Measurements from ENCODE around the gene MCC. TPM values are rescaled to one million over a fixed set of nuclear protein-coding genes. Genes with fewer than 3 reads are reported as not detected.

MCC gene
- total RNA-seq, 2 experiments from 2014 or later = 0.25 TPM; not detected in 1

- BruUV-seq (replicated peaks) = no TSS peak
- Histone ChIP-seq H4K20me1 (ENCODE audit: insufficient read depth, low read length) (no peaks in the 10 kb centered on the region), H3K4me3 (ENCODE audit: low read depth, low read length, poor library complexity, severe bottlenecking) (no peak overlapping the region), H2AFZ (ENCODE audit: low read length) (no peak overlapping the region), H3K79me2 (ENCODE audit: insufficient read depth, low read depth, low read length) (no peaks in the 10 kb centered on the region), H3K36me3 (ENCODE audit: insufficient read depth, low read length) (no peaks in the 10 kb centered on the region), H3K4me2 (ENCODE audit: low read length) (no peak overlapping the region), H3K4me1 (ENCODE audit: insufficient read depth, low read length, poor library complexity, severe bottlenecking) (no peaks in the 10 kb centered on the region), H3K9me2 (ENCODE audit: insufficient read depth, low read length) (no peaks in the 10 kb centered on the region), H3K9me3 (ENCODE audit: low read length) (no peaks in the 10 kb centered on the region), H3K27ac (ENCODE audit: low read depth, low read length, poor library complexity, severe bottlenecking) (no peak overlapping the region)
- DNase-seq (ENCODE audit: low spot score) = no peak
- intact Hi-C loops (cut with micrococcal nuclease; ENCODE audit: unreplicated experiment) = no loop called here
- TF ChIP-seq CTCF (conservative IDR thresholded peaks at IDR 0.05; ENCODE audit: low read length) (no peak), EZH2phosphoT487 (IDR thresholded peaks at IDR 0.05; ENCODE audit: borderline replicate concordance, low read depth, low read length) (no peak)
- CTCF ChIA-PET (ENCODE audit: unreplicated experiment) = no interaction called here
- POLR2A ChIA-PET = interaction anchor here (0.5 kb wide), 1 partner anchor 13 kb away, joined by 3 read pairs; no protein-coding TSS in a partner anchor
Measured at GRCh38 chr5:113213551-113214425, 274.5 kb downstream of the MCC start.

DNA sequence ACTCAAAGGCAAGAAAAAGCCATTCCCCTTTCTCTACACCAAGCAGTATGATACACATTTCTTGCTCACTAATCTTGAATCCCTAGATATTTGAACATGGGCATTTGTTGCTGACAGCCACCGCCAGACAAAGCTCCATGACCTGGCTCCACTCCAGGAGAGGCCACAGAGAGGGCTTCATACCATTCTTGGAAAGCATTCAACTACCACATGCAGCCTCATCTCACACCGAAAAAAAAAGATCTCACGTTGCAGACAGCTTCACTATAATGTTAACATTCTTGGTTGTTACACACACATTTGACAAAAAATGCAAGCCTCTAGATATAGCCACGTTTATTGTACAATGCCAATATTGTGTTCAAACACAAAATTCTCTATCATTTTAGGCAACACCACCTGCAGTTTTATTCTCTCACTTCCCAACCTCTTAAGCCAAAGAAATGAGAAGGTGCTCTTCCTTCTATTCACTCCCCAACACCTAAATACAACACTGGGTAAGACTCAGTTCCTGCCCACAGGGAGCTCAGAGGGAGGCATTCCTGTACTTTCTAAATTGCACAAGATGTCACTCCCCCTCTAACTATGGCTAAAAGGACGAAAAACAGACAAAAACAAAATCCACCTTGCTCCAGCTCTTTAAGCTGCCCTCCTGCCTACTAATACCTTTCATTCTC lies 275.9 kb downstream of the MCC start:
- Histone ChIP-seq H3K4me2 (ENCODE audit: low read length) (no peak overlapping the region), H2AFZ (ENCODE audit: low read length) (no peak overlapping the region), H3K79me2 (ENCODE audit: insufficient read depth, low read depth, low read length) (no peaks in the 10 kb centered on the region), H3K4me1 (ENCODE audit: insufficient read depth, low read length, poor library complexity, severe bottlenecking) (no peaks in the 10 kb centered on the region), H3K27ac (ENCODE audit: low read depth, low read length, poor library complexity, severe bottlenecking) (no peak overlapping the region), H3K9me3 (ENCODE audit: low read length) (no peaks in the 10 kb centered on the region), H3K9me2 (ENCODE audit: insufficient read depth, low read length) (no peaks in the 10 kb centered on the region), H4K20me1 (ENCODE audit: insufficient read depth, low read length) (no peaks in the 10 kb centered on the region), H3K36me3 (ENCODE audit: insufficient read depth, low read length) (no peaks in the 10 kb centered on the region), H3K4me3 (ENCODE audit: low read depth, low read length, poor library complexity, severe bottlenecking) (no peak overlapping the region)
- DNase-seq (ENCODE audit: low spot score) = no peak
- POLR2A ChIA-PET = no interaction called here
- no TSS peak for BruUV-seq (replicated peaks)
- intact Hi-C loops (cut with micrococcal nuclease; ENCODE audit: unreplicated experiment) = no loop called here
- CTCF ChIA-PET (ENCODE audit: unreplicated experiment) = no interaction called here
- TF ChIP-seq CTCF (conservative IDR thresholded peaks at IDR 0.05; ENCODE audit: low read length) (no peak), EZH2phosphoT487 (IDR thresholded peaks at IDR 0.05; ENCODE audit: borderline replicate concordance, low read depth, low read length) (no peak)

DNA sequence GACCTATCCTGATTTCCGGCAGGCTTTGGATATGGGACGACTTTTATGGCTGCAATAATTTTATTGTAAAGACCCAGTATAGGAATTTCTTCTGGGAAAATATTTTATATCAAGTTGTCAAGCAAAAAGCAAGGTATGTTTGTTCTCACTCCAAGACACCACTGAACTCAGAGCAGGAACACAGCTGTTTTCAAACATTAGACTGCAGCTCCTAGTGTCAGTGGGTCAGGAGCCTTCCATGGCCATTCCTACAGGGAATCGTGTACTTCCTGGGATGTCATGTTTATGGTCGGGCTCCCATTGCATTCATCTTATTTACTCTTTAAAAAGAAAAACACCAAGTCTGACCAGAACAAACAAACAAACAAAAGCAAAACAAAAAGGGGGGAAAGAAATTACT lies 278.8 kb downstream of the MCC start:
- H3K4me2 ChIP-seq (ENCODE audit: low read length) = no peak overlapping the region
- no TSS peak for BruUV-seq (replicated peaks)
- ChIA-PET POLR2A (no interaction called here), CTCF (ENCODE audit: unreplicated experiment) (no interaction called here)
- no peak for TF ChIP-seq CTCF (conservative IDR thresholded peaks at IDR 0.05; ENCODE audit: low read length)
- TF ChIP-seq EZH2phosphoT487 (IDR thresholded peaks at IDR 0.05; ENCODE audit: borderline replicate concordance, low read depth, low read length) = no peak
- intact Hi-C loops (cut with micrococcal nuclease; ENCODE audit: unreplicated experiment) = no loop called here
- H3K4me3 ChIP-seq (ENCODE audit: low read depth, low read length, poor library complexity, severe bottlenecking) = no peak overlapping the region
- no peaks in the 10 kb centered on the region for H3K36me3 ChIP-seq (ENCODE audit: insufficient read depth, low read length)
- no peaks in the 10 kb centered on the region for H3K9me2 ChIP-seq (ENCODE audit: insufficient read depth, low read length)
- H3K9me3 ChIP-seq (ENCODE audit: low read length) = no peaks in the 10 kb centered on the region
- no peaks in the 10 kb centered on the region for H3K79me2 ChIP-seq (ENCODE audit: insufficient read depth, low read depth, low read length)
- H3K4me1 ChIP-seq (ENCODE audit: insufficient read depth, low read length, poor library complexity, severe bottlenecking) = no peaks in the 10 kb centered on the region
- no peaks in the 10 kb centered on the region for H4K20me1 ChIP-seq (ENCODE audit: insufficient read depth, low read length)
- DNase-seq (ENCODE audit: low spot score) = no peak
- no peak overlapping the region for H2AFZ ChIP-seq (ENCODE audit: low read length)
- H3K27ac ChIP-seq (ENCODE audit: low read depth, low read length, poor library complexity, severe bottlenecking) = no peak overlapping the region
